Epithelial cell of esophagus (primary cell): ENCODE measurements around the gene ETS1.

ENCODE experiments used
- DNase-seq: peaks from one replicate; pipeline ENCODE4 v3.0.0; 2010; ENCODE audit warnings: low read depth
- H3K4me3 ChIP-seq: 2 replicates; pipeline ENCODE4 v1.5.1; 2011; ENCODE audit warnings: mild to moderate bottlenecking, low read length, control low read depth
- TF ChIP-seq, protein P1 (sequence below): IDR thresholded peaks from 2 replicates; pipeline ENCODE4 v1.5.1; 2011; ENCODE audit warnings: low read depth, mild to moderate bottlenecking, low read length, control low read depth, inconsistent platforms; ENCODE audit not compliant: insufficient read depth; ENCODE audit errors: missing control alignments

Gene ETS1

DNA sequence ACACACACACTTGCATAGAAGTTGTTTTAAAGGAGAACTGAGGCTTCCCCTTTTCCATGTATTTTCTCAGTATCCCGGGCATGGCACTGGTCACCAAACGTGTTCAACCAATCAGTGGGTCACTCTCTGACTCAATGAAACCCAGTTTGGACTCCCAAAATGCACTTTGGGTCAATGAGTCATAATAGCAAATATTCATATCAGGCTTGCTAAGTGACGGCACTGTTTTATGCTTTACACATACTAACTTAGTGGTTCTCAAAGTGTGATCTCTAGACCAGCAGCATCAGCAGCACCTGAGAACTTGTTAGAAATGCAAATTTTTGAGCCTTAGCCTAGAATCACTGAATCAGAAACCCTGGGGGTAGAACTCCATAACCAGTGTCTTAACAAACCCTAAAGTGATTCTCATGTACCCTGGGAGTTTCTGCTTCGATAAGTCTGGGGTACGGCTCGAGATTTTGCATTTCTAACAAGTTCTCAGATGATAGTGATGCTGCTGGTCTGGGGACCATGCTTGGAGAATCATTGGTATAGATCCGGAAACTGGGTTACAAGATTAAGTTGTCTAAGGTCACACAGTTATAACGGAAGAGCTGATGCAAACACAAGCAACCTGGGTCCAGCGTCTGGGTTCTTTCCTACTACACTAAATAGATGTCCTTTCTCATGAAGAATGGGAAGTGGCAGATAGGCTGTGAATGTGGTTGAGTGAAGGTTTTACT, 35.6 kb downstream of the ETS1 start:
- H3K4me3 ChIP-seq, result no peak overlapping the region
- no peak for DNase-seq
- TF ChIP-seq, protein P1, sequence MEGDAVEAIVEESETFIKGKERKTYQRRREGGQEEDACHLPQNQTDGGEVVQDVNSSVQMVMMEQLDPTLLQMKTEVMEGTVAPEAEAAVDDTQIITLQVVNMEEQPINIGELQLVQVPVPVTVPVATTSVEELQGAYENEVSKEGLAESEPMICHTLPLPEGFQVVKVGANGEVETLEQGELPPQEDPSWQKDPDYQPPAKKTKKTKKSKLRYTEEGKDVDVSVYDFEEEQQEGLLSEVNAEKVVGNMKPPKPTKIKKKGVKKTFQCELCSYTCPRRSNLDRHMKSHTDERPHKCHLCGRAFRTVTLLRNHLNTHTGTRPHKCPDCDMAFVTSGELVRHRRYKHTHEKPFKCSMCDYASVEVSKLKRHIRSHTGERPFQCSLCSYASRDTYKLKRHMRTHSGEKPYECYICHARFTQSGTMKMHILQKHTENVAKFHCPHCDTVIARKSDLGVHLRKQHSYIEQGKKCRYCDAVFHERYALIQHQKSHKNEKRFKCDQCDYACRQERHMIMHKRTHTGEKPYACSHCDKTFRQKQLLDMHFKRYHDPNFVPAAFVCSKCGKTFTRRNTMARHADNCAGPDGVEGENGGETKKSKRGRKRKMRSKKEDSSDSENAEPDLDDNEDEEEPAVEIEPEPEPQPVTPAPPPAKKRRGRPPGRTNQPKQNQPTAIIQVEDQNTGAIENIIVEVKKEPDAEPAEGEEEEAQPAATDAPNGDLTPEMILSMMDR, result no peak

DNA sequence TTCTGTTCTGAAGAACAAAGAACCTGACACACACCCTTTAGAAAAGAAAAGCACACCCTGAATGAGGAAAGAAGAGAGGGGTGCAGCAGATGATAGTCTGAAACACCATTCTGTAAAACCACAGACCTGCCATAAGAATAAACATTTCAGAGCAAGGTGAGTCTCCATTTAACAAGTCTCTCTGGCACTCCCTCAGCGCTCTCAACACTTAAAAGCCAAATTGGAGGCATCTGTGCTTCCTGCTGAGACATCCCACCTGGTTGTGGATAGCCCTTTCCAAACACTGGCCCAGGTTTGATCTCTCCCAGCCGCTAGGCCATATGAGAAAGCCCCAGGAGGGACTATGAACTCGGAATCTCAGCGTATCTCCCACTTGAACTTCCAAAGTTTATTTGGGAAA, 36.3 kb downstream of the ETS1 start:
- no peak for DNase-seq
- no peak overlapping the region for H3K4me3 ChIP-seq
- TF ChIP-seq, protein P1, result no peak

DNA sequence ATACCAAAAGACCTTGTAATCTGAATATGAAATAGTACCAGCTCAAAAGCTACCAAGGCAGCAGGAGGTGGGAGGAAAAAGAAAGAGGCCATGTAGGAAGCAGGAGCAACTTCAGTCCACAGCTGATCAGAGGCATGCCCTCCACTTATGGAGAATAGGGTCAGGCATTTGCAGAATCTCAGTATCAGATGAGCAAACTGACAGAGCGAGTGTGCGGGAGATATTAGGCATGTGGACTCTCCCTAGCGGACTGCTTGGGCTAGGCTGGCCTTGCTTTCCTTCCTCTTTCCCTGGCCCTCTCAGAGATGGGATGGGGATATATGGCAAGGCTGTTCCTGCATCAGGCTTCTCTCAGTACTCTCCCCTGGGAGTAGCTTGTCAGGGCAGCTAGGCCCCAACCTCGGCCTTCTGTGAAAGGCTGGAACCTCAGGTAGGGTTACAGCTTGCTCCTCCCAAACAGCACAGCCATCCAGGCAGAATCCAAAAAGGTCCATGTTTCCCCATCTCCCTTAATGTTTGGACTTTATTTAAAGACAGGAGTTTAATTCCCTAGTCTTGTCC, 37.0 kb downstream of the ETS1 start:
- TF ChIP-seq, protein P1, result no peak
- H3K4me3 ChIP-seq, result no peak overlapping the region
- DNase-seq, result no peak

DNA sequence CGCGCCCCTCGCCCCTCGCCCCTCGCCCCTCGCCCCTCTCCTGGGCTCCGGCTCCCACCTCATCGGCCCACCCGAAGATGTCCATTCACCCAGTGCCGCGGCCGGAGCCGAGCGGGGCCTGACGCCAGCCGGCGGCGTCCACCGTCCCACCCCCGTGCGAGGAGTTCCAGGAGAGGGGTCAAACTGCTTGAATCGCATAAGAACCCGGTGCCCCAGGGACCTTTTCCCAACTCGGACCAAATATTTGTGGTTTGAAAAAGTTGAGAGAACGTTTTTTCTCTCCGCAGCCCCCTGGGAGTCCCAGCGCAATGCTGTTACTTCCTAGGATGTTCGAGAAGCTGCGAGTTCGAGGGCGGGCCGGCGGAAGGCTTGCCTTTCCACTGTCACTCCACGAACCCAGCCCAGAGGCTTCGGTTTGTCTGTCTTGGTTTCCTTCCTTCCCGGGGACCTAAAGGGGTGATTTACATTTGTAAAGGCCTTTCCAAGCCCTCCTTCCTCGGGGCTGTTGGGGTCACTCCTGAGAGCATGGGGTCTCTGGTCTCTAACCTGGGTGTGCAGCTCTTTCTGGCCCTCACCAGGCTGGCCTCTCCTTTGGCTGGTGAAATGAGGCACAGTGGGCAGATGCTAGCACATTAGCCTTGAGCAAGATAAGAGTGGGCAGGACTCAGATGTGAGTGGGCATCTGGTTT, 38.0 kb downstream of the ETS1 start:
- TF ChIP-seq, protein P1, result no peak
- no peak for DNase-seq
- H3K4me3 ChIP-seq, result no peak overlapping the region

DNA sequence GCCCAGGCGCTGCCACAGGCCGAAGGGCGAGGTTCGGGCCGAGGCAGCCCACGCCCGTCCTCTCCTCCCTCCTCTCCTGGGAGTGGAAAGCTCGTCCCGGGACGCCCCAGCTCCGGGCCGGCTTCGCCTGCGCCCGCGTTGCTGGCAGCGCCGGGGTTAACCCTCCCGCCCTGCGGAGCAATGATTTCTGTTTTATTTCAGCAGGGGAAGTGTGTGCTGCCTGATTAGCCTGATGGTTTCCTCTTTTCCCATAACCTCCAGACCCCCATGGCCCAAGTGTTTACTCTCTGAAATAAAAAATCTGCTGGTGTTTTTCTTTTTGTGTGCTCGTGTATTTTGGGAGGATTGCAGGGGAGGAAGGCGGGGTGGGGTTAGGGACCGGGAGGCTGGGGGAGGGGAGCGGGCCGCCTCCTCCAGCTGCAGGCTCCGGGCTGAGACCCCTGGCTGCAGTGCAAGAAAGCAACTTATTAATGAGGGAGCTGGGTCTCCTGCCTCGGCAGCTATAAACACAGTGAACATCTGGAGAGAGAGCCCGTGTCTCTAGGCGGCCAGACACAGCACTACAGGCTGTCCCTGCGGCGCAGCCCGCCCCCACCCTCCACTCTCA, 38.6 kb downstream of the ETS1 start:
- TF ChIP-seq, protein P1, result no peak
- no peak for DNase-seq

DNA sequence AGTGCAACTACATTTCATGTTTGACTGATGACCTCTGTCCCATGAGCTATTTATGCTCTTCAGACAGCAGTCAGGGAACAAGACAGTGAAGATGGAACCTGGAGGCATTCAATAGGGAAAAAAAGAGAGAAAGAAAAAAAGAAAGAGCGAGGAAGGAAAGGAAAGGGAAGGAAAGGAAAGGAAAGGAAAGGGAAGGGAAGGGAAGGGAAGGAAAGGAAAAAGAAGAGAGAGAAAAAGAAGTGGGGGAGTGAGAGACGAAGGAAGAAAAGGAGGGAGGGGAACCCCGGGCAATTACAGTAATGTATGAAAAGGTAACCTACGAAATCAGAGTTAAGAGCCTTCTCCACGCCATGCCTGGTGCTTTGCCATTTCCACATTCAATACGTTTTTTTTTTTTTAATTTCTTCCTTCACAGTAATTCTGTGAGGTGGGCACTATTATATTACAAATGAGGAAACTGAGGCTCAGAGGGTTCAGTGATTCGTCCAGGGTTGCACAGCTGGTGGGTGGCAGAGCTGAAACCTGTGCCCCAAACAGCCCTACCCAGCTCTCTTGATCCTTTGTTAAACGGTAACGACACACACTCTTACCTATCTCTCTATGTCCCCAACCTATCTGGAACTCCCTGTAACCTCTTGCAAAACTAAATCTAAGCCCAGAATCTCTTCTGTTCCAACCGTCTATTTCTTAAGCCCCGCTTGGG, 39.3 kb downstream of the ETS1 start:
- TF ChIP-seq, protein P1, result no peak
- H3K4me3 ChIP-seq, result peak overlapping the region; percentile 39
- DNase-seq, result no peak

More for the DNA sequence above, 38.6 kb downstream of the ETS1 start:
- peak overlapping the region; percentile 39 for H3K4me3 ChIP-seq
